GM12878 (cell line): Measurements from ENCODE around the gene GNAL. TPM values are rescaled to one million over a fixed set of nuclear protein-coding genes. Genes with fewer than 3 reads are reported as not detected.

ENCODE experiments used
- ATAC-seq: fragments of 200-7000 bp; cut with Tn5 transposase; 3 replicates; pipeline ENCODE4 v1.9.1; 2020; ENCODE audit warnings: mild to moderate bottlenecking, moderate library complexity
- BruUV-seq: library from RNA; stranded (reverse); fragments of 400-500 nt; replicated peaks from 2 replicates; lab custom pipeline; 2021; lab: Mats Ljungman, UMichigan
- CTCF ChIA-PET: fragments of 300-600 bp; sonication (Branson Sonifier 250); formaldehyde crosslinking; extraction: SDS; loops from one replicate; lab custom pipeline; 2021; ENCODE audit warnings: inconsistent platforms; lab: Yijun Ruan, JAX
- POLR2A ChIA-PET: fragments of 350-600 bp; formaldehyde crosslinking; extraction: SDS; loops from one replicate; lab custom pipeline; 2021; ENCODE audit warnings: inconsistent platforms; lab: Charles Lee
- RAD21 ChIA-PET: fragments of 300-600 bp; sonication (Branson Sonifier 250); formaldehyde crosslinking; loops from one replicate; lab custom pipeline; 2023; ENCODE audit warnings: antibody characterized with exemption; ENCODE audit not compliant: unreplicated experiment; lab: Charles Lee
- SMC1A ChIA-PET: fragments of 300-600 bp; sonication (Branson Sonifier 250); formaldehyde crosslinking; loops from one replicate; lab custom pipeline; 2023; ENCODE audit not compliant: unreplicated experiment, uncharacterized antibody; lab: Charles Lee
- DNase-seq: peaks from one replicate; pipeline ENCODE4 v3.0.0-alpha.2; 2011; ENCODE audit warnings: low read depth, low spot score
- FAIRE-seq: peaks from 3 replicates; lab custom pipeline; 2011; peaks lifted over from hg19 to GRCh38; lab: Jason Lieb, UNC
- H2AFZ ChIP-seq: 2 replicates; pipeline ENCODE4 v1.6.0; 2011; ENCODE audit warnings: low read depth, low read length, control low read depth; ENCODE audit not compliant: control insufficient read depth
- H3K27ac ChIP-seq: 2 replicates; pipeline ENCODE4 v1.5.1; 2011; ENCODE audit warnings: control low read depth; ENCODE audit not compliant: control insufficient read depth, insufficient read depth
- H3K27me3 ChIP-seq, 2 experiments: replicated peaks in 1 of 2; 2 replicates each; pipeline versions ENCODE4 v1.6.0 to v1.6.1; 2011; ENCODE audit warnings: low read length in 1 of 2; ENCODE audit not compliant: control insufficient read depth in 2 of 2, insufficient read depth in 2 of 2
- H3K36me3 ChIP-seq, 2 experiments: 2 replicates each; pipeline ENCODE4 v1.5.1; 2011; ENCODE audit warnings: low read length in 1 of 2; ENCODE audit not compliant: control insufficient read depth in 2 of 2, insufficient read depth in 2 of 2
- H3K4me1 ChIP-seq: 2 replicates; pipeline ENCODE4 v1.6.1; 2011; ENCODE audit warnings: mild to moderate bottlenecking, low read length, moderate library complexity, mixed read lengths; ENCODE audit not compliant: control insufficient read depth, insufficient read depth
- H3K4me2 ChIP-seq: 2 replicates; pipeline ENCODE4 v1.6.0; 2011; ENCODE audit warnings: control low read depth; ENCODE audit not compliant: control insufficient read depth, insufficient read depth
- H3K4me3 ChIP-seq: fragments of 200-600 bp; sonication (generic); 2 replicates; pipeline ENCODE4 v1.5.1; 2016
- H3K79me2 ChIP-seq: 2 replicates; pipeline ENCODE4 v1.6.0; 2011; ENCODE audit warnings: low read length; ENCODE audit not compliant: control insufficient read depth, insufficient read depth
- H3K9ac ChIP-seq: 2 replicates; pipeline ENCODE4 v1.8.0; 2011; ENCODE audit warnings: low read length, control low read depth, mixed read lengths; ENCODE audit not compliant: control insufficient read depth, insufficient read depth
- H3K9me3 ChIP-seq: replicated peaks from 3 replicates; pipeline ENCODE4 v1.5.1; 2011; ENCODE audit warnings: mild to moderate bottlenecking, low read length; ENCODE audit not compliant: control insufficient read depth, insufficient read depth
- H4K20me1 ChIP-seq: 2 replicates; pipeline ENCODE4 v1.6.0; 2011; ENCODE audit not compliant: control insufficient read depth, insufficient read depth
- BMI1 ChIP-seq: fragments of 450-650 bp; IDR thresholded peaks from 2 replicates; pipeline ENCODE4 v1.6.1; 2016; ENCODE audit warnings: mild to moderate bottlenecking, moderate library complexity, borderline replicate concordance
- CREB1 ChIP-seq: IDR thresholded peaks from 2 replicates; pipeline ENCODE4 v1.6.1; 2012; ENCODE audit warnings: low read depth, mild to moderate bottlenecking, inconsistent platforms
- DPF2 ChIP-seq: fragments of 450-650 bp; IDR thresholded peaks from 2 replicates; pipeline ENCODE4 v1.6.1; 2017; ENCODE audit warnings: mild to moderate bottlenecking
- GABPA ChIP-seq: IDR thresholded peaks from 2 replicates; pipeline ENCODE4 v1.6.1; 2014; ENCODE audit warnings: antibody characterized with exemption, low read depth, mild to moderate bottlenecking, inconsistent platforms
- HDGF ChIP-seq: fragments of 450-650 bp; IDR thresholded peaks from 2 replicates; pipeline ENCODE4 v1.6.1; 2016; ENCODE audit warnings: antibody characterized with exemption
- NFIC ChIP-seq: IDR thresholded peaks from 2 replicates; pipeline ENCODE4 v1.6.1; 2012; ENCODE audit warnings: low read depth, mild to moderate bottlenecking, inconsistent platforms, low read length, moderate library complexity
- NR2F1 ChIP-seq: fragments of 450-650 bp; conservative IDR thresholded peaks from 2 replicates; pipeline ENCODE4 v1.6.1; 2017; ENCODE audit warnings: mild to moderate bottlenecking
- PKNOX1 ChIP-seq: fragments of 450-650 bp; IDR thresholded peaks from 2 replicates; pipeline ENCODE4 v1.6.1; 2016; ENCODE audit warnings: mild to moderate bottlenecking
- POU2F2 ChIP-seq: IDR thresholded peaks from 3 replicates; pipeline ENCODE4 v1.6.1; 2011; ENCODE audit warnings: low read depth, mild to moderate bottlenecking, low read length, borderline replicate concordance
- RCOR1 ChIP-seq: conservative IDR thresholded peaks from 2 replicates; pipeline ENCODE4 v1.6.1; 2012; ENCODE audit warnings: low read depth, low read length, improper control_type of control experiment
- REST ChIP-seq: IDR thresholded peaks from 2 replicates; pipeline ENCODE4 v1.6.1; 2012; ENCODE audit warnings: mild to moderate bottlenecking, low read depth, low read length
- SIX5 ChIP-seq: IDR thresholded peaks from 2 replicates; pipeline ENCODE4 v1.6.1; 2011; ENCODE audit warnings: mild to moderate bottlenecking, low read depth, low read length, moderate library complexity; ENCODE audit not compliant: severe bottlenecking
- STAT1 ChIP-seq: fragments of 450-650 bp; conservative IDR thresholded peaks from 2 replicates; pipeline ENCODE4 v1.6.1; 2014; ENCODE audit warnings: antibody characterized with exemption, mild to moderate bottlenecking
- USF1 ChIP-seq: IDR thresholded peaks from 2 replicates; pipeline ENCODE4 v1.6.1; 2011; ENCODE audit warnings: borderline replicate concordance, low read depth, mild to moderate bottlenecking, moderate library complexity, mixed read lengths, low read length; ENCODE audit not compliant: insufficient read depth; ENCODE audit errors: extremely low read length
- ZBTB40 ChIP-seq: fragments of 450-650 bp; IDR thresholded peaks from 2 replicates; pipeline ENCODE4 v1.6.1; 2016; ENCODE audit warnings: mild to moderate bottlenecking, moderate library complexity, borderline replicate concordance
- ZZZ3 ChIP-seq: IDR thresholded peaks from 2 replicates; pipeline ENCODE4 v1.6.1; 2011; ENCODE audit warnings: low read depth; ENCODE audit not compliant: control insufficient read depth, insufficient read length
- WGBS: methylation state at CpG from one replicate; pipeline ENCODE4 v1.1.6; 2016; ENCODE audit warnings: low lambda C conversion rate; ENCODE audit not compliant: insufficient replicate concordance, insufficient coverage; ENCODE audit errors: missing lambda C conversion rate; 5-methylcytosine and 5-hydroxymethylcytosine counted together
- in situ Hi-C: fragments of 300-500 bp; cut with MboI; formaldehyde crosslinking; loops from 9 replicates; pipeline ENCODE4 v1.14.3; 2018; ENCODE audit warnings: mixed read lengths
- intact Hi-C: fragments of 100-400 bp; cut with micrococcal nuclease; formaldehyde crosslinking; loops from one replicate; pipeline ENCODE4 v1.14.2; 2022; ENCODE audit not compliant: unreplicated experiment
- polyA plus RNA-seq, 11 experiments: library from polyadenylated mRNA; depleted of rRNA in 4 of 11; unstranded in 6 of 11; stranded (reverse) in 5 of 11; fragments of >200 nt; fragmentation: Nextera tagmentation in 4 of 11; fragmentation: Illumina TruSeq in 1 of 11; extraction: Ambion mirVana in 4 of 11; extraction: Trizol in 1 of 11; gene quantifications; 1 replicate in 1 of 11; 2 replicates in 10 of 11; pipeline versions ENCODE4 v1.2.1 to v1.2.3, GENCODE V29; 2011 to 2016; ENCODE audit warnings: inconsistent platforms in 2 of 11, missing spikeins in 2 of 11, low read depth in 1 of 11
- total RNA-seq, 4 experiments: library from RNA; depleted of rRNA in 3 of 4; stranded (reverse); fragments of >200 nt in 3 of 4; fragmentation: Illumina TruSeq in 1 of 4; extraction: Trizol in 1 of 4; gene quantifications; 2 replicates each; pipeline versions ENCODE4 v1.2.1 to v1.2.3, GENCODE V29; 2013 to 2021

The GNAL gene
- total and polyA plus RNA-seq, 10 of the 15 experiments (the other 5 are each of a cell fraction or from before 2014, with no cell fraction given) = 0.02 to 0.39 (median 0.05) TPM; not detected in 5

- Histone ChIP-seq H3K4me2 (no peak overlapping the region), H3K4me1 (no peaks in the 10 kb centered on the region), H2AFZ (no peak overlapping the region), H3K27ac (no peak overlapping the region), H3K9me3 (no peaks in the 10 kb centered on the region), H3K36me3 (no peaks in the 10 kb centered on the region), H4K20me1 (no peaks in the 10 kb centered on the region), H3K27me3 (no peaks in the 10 kb centered on the region), H3K9ac (no peak overlapping the region), H3K79me2 (no peaks in the 10 kb centered on the region), H3K4me3 (no peak overlapping the region)
- BruUV-seq = no TSS peak
- no peak for DNase-seq
- ChIA-PET SMC1A (interaction anchor here (1.5 kb wide), 1 partner anchor 8 kb away, joined by 5 read pairs; no protein-coding TSS in a partner anchor), POLR2A (interaction anchor here (1.1 kb wide), 1 partner anchor 14 kb away, joined by 3 read pairs; no protein-coding TSS in a partner anchor), RAD21 (no interaction called here), CTCF (interaction anchor here (1.7 kb wide), 1 partner anchor 9 kb away, joined by 4 read pairs; no protein-coding TSS in a partner anchor)
- in situ Hi-C loops (no loop called here), intact Hi-C loops (no loop called here)
- FAIRE-seq = no peak
- 14% methylated on average over 6 of the region's 6 CpGs for WGBS
- no peak for ATAC-seq
- TF ChIP-seq DPF2 = no peak
- no peak for TF ChIP-seq BMI1
- no peak for TF ChIP-seq NR2F1
- no peak for TF ChIP-seq SIX5
- TF ChIP-seq GABPA = no peak
- TF ChIP-seq HDGF = no peak
- TF ChIP-seq RCOR1 = no peak
- no peak for TF ChIP-seq CREB1
- TF ChIP-seq ZBTB40 = no peak
- no peak for TF ChIP-seq PKNOX1
- no peak for TF ChIP-seq NFIC
- no peak for TF ChIP-seq USF1
- TF ChIP-seq REST = no peak
- no peak for TF ChIP-seq STAT1
- TF ChIP-seq ZZZ3 = no peak
- no peak for TF ChIP-seq POU2F2
These were observed 151.4 kb downstream of the GNAL start for GRCh38 chr18:11840493-11840892.
